GM12878 (cell line): ENCODE results near the gene PCDHGA1. TPM values are rescaled to one million over a fixed set of nuclear protein-coding genes. Genes with fewer than 3 reads are reported as not detected.

ENCODE experiments used
- ATAC-seq: fragments of 200-7000 bp; cut with Tn5 transposase; 3 replicates; pipeline ENCODE4 v1.9.1; 2020; ENCODE audit warnings: mild to moderate bottlenecking, moderate library complexity
- BruUV-seq: library from RNA; stranded (reverse); fragments of 400-500 nt; replicated peaks from 2 replicates; lab custom pipeline; 2021; lab: Mats Ljungman, UMichigan
- CTCF ChIA-PET: fragments of 300-600 bp; sonication (Branson Sonifier 250); formaldehyde crosslinking; extraction: SDS; loops from one replicate; lab custom pipeline; 2021; ENCODE audit warnings: inconsistent platforms; lab: Yijun Ruan, JAX
- POLR2A ChIA-PET: fragments of 350-600 bp; formaldehyde crosslinking; extraction: SDS; loops from one replicate; lab custom pipeline; 2021; ENCODE audit warnings: inconsistent platforms; lab: Charles Lee
- RAD21 ChIA-PET: fragments of 300-600 bp; sonication (Branson Sonifier 250); formaldehyde crosslinking; loops from one replicate; lab custom pipeline; 2023; ENCODE audit warnings: antibody characterized with exemption; ENCODE audit not compliant: unreplicated experiment; lab: Charles Lee
- SMC1A ChIA-PET: fragments of 300-600 bp; sonication (Branson Sonifier 250); formaldehyde crosslinking; loops from one replicate; lab custom pipeline; 2023; ENCODE audit not compliant: unreplicated experiment, uncharacterized antibody; lab: Charles Lee
- DNase-seq: peaks from one replicate; pipeline ENCODE4 v3.0.0-alpha.2; 2011; ENCODE audit warnings: low read depth, low spot score
- FAIRE-seq: peaks from 3 replicates; lab custom pipeline; 2011; peaks lifted over from hg19 to GRCh38; lab: Jason Lieb, UNC
- H2AFZ ChIP-seq: 2 replicates; pipeline ENCODE4 v1.6.0; 2011; ENCODE audit warnings: low read depth, low read length, control low read depth; ENCODE audit not compliant: control insufficient read depth
- H3K27ac ChIP-seq: 2 replicates; pipeline ENCODE4 v1.5.1; 2011; ENCODE audit warnings: control low read depth; ENCODE audit not compliant: control insufficient read depth, insufficient read depth
- H3K27me3 ChIP-seq, 2 experiments: replicated peaks in 1 of 2; 2 replicates each; pipeline versions ENCODE4 v1.6.0 to v1.6.1; 2011; ENCODE audit warnings: low read length in 1 of 2; ENCODE audit not compliant: control insufficient read depth in 2 of 2, insufficient read depth in 2 of 2
- H3K36me3 ChIP-seq, 2 experiments: 2 replicates each; pipeline ENCODE4 v1.5.1; 2011; ENCODE audit warnings: low read length in 1 of 2; ENCODE audit not compliant: control insufficient read depth in 2 of 2, insufficient read depth in 2 of 2
- H3K4me1 ChIP-seq: 2 replicates; pipeline ENCODE4 v1.6.1; 2011; ENCODE audit warnings: mild to moderate bottlenecking, low read length, moderate library complexity, mixed read lengths; ENCODE audit not compliant: control insufficient read depth, insufficient read depth
- H3K4me2 ChIP-seq: 2 replicates; pipeline ENCODE4 v1.6.0; 2011; ENCODE audit warnings: control low read depth; ENCODE audit not compliant: control insufficient read depth, insufficient read depth
- H3K4me3 ChIP-seq: fragments of 200-600 bp; sonication (generic); 2 replicates; pipeline ENCODE4 v1.5.1; 2016
- H3K79me2 ChIP-seq: 2 replicates; pipeline ENCODE4 v1.6.0; 2011; ENCODE audit warnings: low read length; ENCODE audit not compliant: control insufficient read depth, insufficient read depth
- H3K9ac ChIP-seq: 2 replicates; pipeline ENCODE4 v1.8.0; 2011; ENCODE audit warnings: low read length, control low read depth, mixed read lengths; ENCODE audit not compliant: control insufficient read depth, insufficient read depth
- H3K9me3 ChIP-seq: replicated peaks from 3 replicates; pipeline ENCODE4 v1.5.1; 2011; ENCODE audit warnings: mild to moderate bottlenecking, low read length; ENCODE audit not compliant: control insufficient read depth, insufficient read depth
- H4K20me1 ChIP-seq: 2 replicates; pipeline ENCODE4 v1.6.0; 2011; ENCODE audit not compliant: control insufficient read depth, insufficient read depth
- CREM ChIP-seq: IDR thresholded peaks from 2 replicates; pipeline ENCODE4 v1.6.1; 2014; ENCODE audit warnings: antibody characterized with exemption, low read depth
- E2F4 ChIP-seq: IDR thresholded peaks from 2 replicates; pipeline ENCODE4 v1.6.1; 2012; ENCODE audit warnings: low read depth, low read length, improper control_type of control experiment
- EGR1 ChIP-seq, 2 experiments: IDR thresholded peaks; 1 replicate in 1 of 2; 2 replicates in 1 of 2; pipeline ENCODE4 v1.6.1; 2011 to 2012; ENCODE audit warnings: low read depth in 2 of 2, low read length in 2 of 2, borderline replicate concordance in 1 of 2, mild to moderate bottlenecking in 1 of 2, moderate library complexity in 1 of 2
- ESRRA ChIP-seq: IDR thresholded peaks from 2 replicates; pipeline ENCODE4 v1.6.1; 2012; ENCODE audit warnings: mild to moderate bottlenecking, low read length, improper control_type of control experiment
- MLLT1 ChIP-seq: fragments of 450-650 bp; IDR thresholded peaks from 2 replicates; pipeline ENCODE4 v1.6.1; 2016; ENCODE audit warnings: mild to moderate bottlenecking
- NFXL1 ChIP-seq: fragments of 450-650 bp; IDR thresholded peaks from 2 replicates; pipeline ENCODE4 v1.6.1; 2017; ENCODE audit warnings: antibody characterized with exemption, mild to moderate bottlenecking, borderline replicate concordance
- PBX3 ChIP-seq: IDR thresholded peaks from 2 replicates; pipeline ENCODE4 v1.6.1; 2011; ENCODE audit warnings: mild to moderate bottlenecking, low read depth, low read length, moderate library complexity; ENCODE audit not compliant: insufficient replicate concordance
- POLR2A ChIP-seq: IDR thresholded peaks from 2 replicates; pipeline ENCODE4 v1.6.1; 2011; ENCODE audit warnings: low read depth, mild to moderate bottlenecking, low read length
- YY1 ChIP-seq: IDR thresholded peaks from 2 replicates; pipeline ENCODE4 v1.6.1; 2011; ENCODE audit warnings: low read depth, mild to moderate bottlenecking, low read length
- ZNF207 ChIP-seq: fragments of 450-650 bp; IDR thresholded peaks from 2 replicates; pipeline ENCODE4 v1.6.1; 2014; ENCODE audit warnings: antibody characterized with exemption, mild to moderate bottlenecking, borderline replicate concordance
- WGBS: methylation state at CpG from one replicate; pipeline ENCODE4 v1.1.6; 2016; ENCODE audit warnings: low lambda C conversion rate; ENCODE audit not compliant: insufficient replicate concordance, insufficient coverage; ENCODE audit errors: missing lambda C conversion rate; 5-methylcytosine and 5-hydroxymethylcytosine counted together
- in situ Hi-C: fragments of 300-500 bp; cut with MboI; formaldehyde crosslinking; loops from 9 replicates; pipeline ENCODE4 v1.14.3; 2018; ENCODE audit warnings: mixed read lengths
- intact Hi-C: fragments of 100-400 bp; cut with micrococcal nuclease; formaldehyde crosslinking; loops from one replicate; pipeline ENCODE4 v1.14.2; 2022; ENCODE audit not compliant: unreplicated experiment
- polyA plus RNA-seq, 11 experiments: library from polyadenylated mRNA; depleted of rRNA in 4 of 11; unstranded in 6 of 11; stranded (reverse) in 5 of 11; fragments of >200 nt; fragmentation: Nextera tagmentation in 4 of 11; fragmentation: Illumina TruSeq in 1 of 11; extraction: Ambion mirVana in 4 of 11; extraction: Trizol in 1 of 11; gene quantifications; 1 replicate in 1 of 11; 2 replicates in 10 of 11; pipeline versions ENCODE4 v1.2.1 to v1.2.3, GENCODE V29; 2011 to 2016; ENCODE audit warnings: inconsistent platforms in 2 of 11, missing spikeins in 2 of 11, low read depth in 1 of 11
- total RNA-seq, 4 experiments: library from RNA; depleted of rRNA in 3 of 4; stranded (reverse); fragments of >200 nt in 3 of 4; fragmentation: Illumina TruSeq in 1 of 4; extraction: Trizol in 1 of 4; gene quantifications; 2 replicates each; pipeline versions ENCODE4 v1.2.1 to v1.2.3, GENCODE V29; 2013 to 2021

Gene PCDHGA1
- total and polyA plus RNA-seq, 10 of the 15 experiments (the other 5 are each of a cell fraction or from before 2014, with no cell fraction given) = 0.02 to 0.51 (median 0.19) TPM; not detected in 3

- TF ChIP-seq MLLT1 = no peak
Measured at GRCh38 chr5:141420855-141421488, 90.7 kb downstream of the PCDHGA1 start, which contains the start of gene PCDHGA11 (continued).

DNA sequence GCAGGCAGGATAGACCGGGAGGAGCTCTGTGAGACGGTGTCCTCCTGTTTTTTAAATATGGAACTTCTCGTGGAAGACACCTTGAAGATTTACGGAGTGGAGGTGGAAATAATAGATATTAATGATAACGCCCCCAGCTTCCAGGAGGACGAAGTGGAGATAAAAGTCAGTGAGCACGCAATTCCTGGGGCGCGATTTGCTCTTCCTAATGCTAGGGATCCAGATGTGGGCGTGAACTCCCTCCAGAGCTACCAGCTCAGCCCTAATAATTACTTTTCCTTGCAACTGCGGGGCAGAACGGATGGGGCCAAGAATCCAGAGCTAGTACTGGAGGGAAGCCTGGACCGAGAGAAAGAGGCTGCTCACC is 91.2 kb downstream of the PCDHGA1 start:
- FAIRE-seq (no peak), DNase-seq (no peak), ATAC-seq (no peak)
- H3K79me2 ChIP-seq = no peaks in the 10 kb centered on the region
- peak overlapping the region; percentile 98 for H2AFZ ChIP-seq
- ChIA-PET CTCF (interaction anchor here (0.5 to 10.9 kb wide), 40 partner anchors 9 to 469 kb away, joined by 3 to 245 read pairs (median 5); partner anchors contain the start of genes PCDHGA10, PCDHGA12, PCDHGB3 and PCDHGC3), RAD21 (interaction anchor here (0.6 to 2.6 kb wide), 21 partner anchors 9 to 171 kb away, joined by 3 to 34 read pairs (median 6); partner anchors contain the start of genes PCDHGA10, PCDHGA12, PCDHGB3 and PCDHGC3), SMC1A (interaction anchor here (0.8 to 2.8 kb wide), 25 partner anchors 9 to 176 kb away, joined by 3 to 41 read pairs (median 5); partner anchors contain the start of genes PCDHGA10, PCDHGA12, PCDHGB3 and PCDHGC3), POLR2A (interaction anchor here (1.0 to 1.2 kb wide), 2 partner anchors 9 to 142 kb away, joined by 3 to 5 read pairs; partner anchors contain the start of gene PCDHGA10)
- H3K4me3 ChIP-seq = peak overlapping the region; percentile 76
- peaks cover 15% of the 10 kb centered on the region; the same call in 2 of the 3 replicates for H3K9me3 ChIP-seq
- in situ Hi-C loops (no loop called here), intact Hi-C loops (loop anchor here (1.0 to 2.0 kb wide), 3 partner anchors 53 to 137 kb away; partner anchors contain the start of gene PCDHGC3)
- whole genome bisulfite sequencing = 32% methylated on average over 13 of the region's 13 CpGs
- peak overlapping the region; percentile 64 for H3K9ac ChIP-seq
- no TSS peak for BruUV-seq
- no peak overlapping the region for H3K27ac ChIP-seq
- no peaks in the 10 kb centered on the region; a peak in 1 of 4 replicates for H3K27me3 ChIP-seq
- H3K4me1 ChIP-seq = peaks cover 4% of the 10 kb centered on the region; the same call in 1 of the 2 replicates
- H3K4me2 ChIP-seq = peak overlapping the region; percentile 79
- TF ChIP-seq PBX3 = no peak
- TF ChIP-seq ESRRA = no peak
- TF ChIP-seq EGR1 (IDR thresholded peaks at IDR 0.05; ENCODE audit: borderline replicate concordance in 1 of 2, low read depth in 2 of 2, low read length in 2 of 2) = no peak
- TF ChIP-seq CREM = no peak
- no peak for TF ChIP-seq ZNF207
- no peak for TF ChIP-seq E2F4
- TF ChIP-seq POLR2A = no peak
- TF ChIP-seq YY1 = no peak
- no peak for TF ChIP-seq NFXL1
- H4K20me1 ChIP-seq = no peaks in the 10 kb centered on the region
- no peaks in the 10 kb centered on the region for H3K36me3 ChIP-seq
